Endothelial cell of umbilical vein (primary cell): Measurements from ENCODE around the gene FGR. TPM values are rescaled to one million over a fixed set of nuclear protein-coding genes. Genes with fewer than 3 reads are reported as not detected.

Source experiments
- BruUV-seq: library from RNA; stranded (reverse); fragments of 400-500 nt; replicated peaks from 2 replicates; lab custom pipeline; 2021; lab: Mats Ljungman, UMichigan
- CTCF ChIA-PET: fragments of 300-600, 350-600 bp; sonication (Branson Sonifier 250); formaldehyde crosslinking; loops from one replicate; lab custom pipeline; 2021; ENCODE audit warnings: antibody characterized with exemption, inconsistent platforms; lab: Charles Lee
- POLR2A ChIA-PET: fragments of 300-600, 350-600 bp; sonication (Branson Sonifier 250); formaldehyde crosslinking; loops from one replicate; lab custom pipeline; 2021; ENCODE audit warnings: antibody characterized with exemption, inconsistent platforms; lab: Charles Lee
- DNase-seq: peaks from one replicate; pipeline ENCODE4 v3.0.0-alpha.2; 2011; ENCODE audit warnings: low read depth, low spot score
- FAIRE-seq: peaks from 2 replicates; lab custom pipeline; 2011; peaks lifted over from hg19 to GRCh38; lab: Jason Lieb, UNC
- H2AFZ ChIP-seq: 2 replicates; pipeline ENCODE4 v1.6.0; 2012; ENCODE audit warnings: low read depth, low read length, control low read depth, inconsistent platforms
- H3K27ac ChIP-seq: 2 replicates; pipeline ENCODE4 v1.5.1; 2011; ENCODE audit warnings: low read depth, mild to moderate bottlenecking, control low read depth, low read length, moderate library complexity; ENCODE audit not compliant: insufficient read depth
- H3K27me3 ChIP-seq, 2 experiments: 2 replicates each; pipeline versions ENCODE4 v1.6.0 to v1.6.1; 2011; ENCODE audit warnings: low read length in 2 of 2, mixed read lengths in 1 of 2; ENCODE audit not compliant: control insufficient read depth in 2 of 2, insufficient read depth in 2 of 2
- H3K36me3 ChIP-seq, 2 experiments: 2 replicates in 1 of 2; 3 replicates in 1 of 2; pipeline ENCODE4 v1.5.1; 2011; ENCODE audit warnings: low read length in 2 of 2, mild to moderate bottlenecking in 1 of 2, moderate library complexity in 1 of 2; ENCODE audit not compliant: control insufficient read depth in 2 of 2, insufficient read depth in 2 of 2; ENCODE audit errors: extremely low read depth in 1 of 2
- H3K4me1 ChIP-seq: 3 replicates; pipeline ENCODE4 v1.5.1; 2011; ENCODE audit warnings: mild to moderate bottlenecking, low read length; ENCODE audit not compliant: control insufficient read depth, insufficient read depth; ENCODE audit errors: extremely low read depth
- H3K4me2 ChIP-seq: 2 replicates; pipeline ENCODE4 v1.6.1; 2011; ENCODE audit warnings: low read length, control low read depth, mixed read lengths; ENCODE audit not compliant: insufficient read depth
- H3K4me3 ChIP-seq, 3 experiments: fragments of 200-600 bp in 1 of 3; sonication (generic), shearing (Covaris generic) in 1 of 3; replicated peaks in 1 of 3; 2 replicates each; pipeline ENCODE4 v1.5.1; 2011 to 2016; ENCODE audit warnings: control low read depth in 3 of 3, low read length in 3 of 3, mild to moderate bottlenecking in 2 of 3, inconsistent platforms in 1 of 3, low read depth in 1 of 3, moderate library complexity in 1 of 3; ENCODE audit not compliant: insufficient read depth in 1 of 3
- H3K79me2 ChIP-seq: 2 replicates; pipeline ENCODE4 v1.6.0; 2012; ENCODE audit warnings: low read length, inconsistent platforms; ENCODE audit not compliant: control insufficient read depth, insufficient read depth
- H3K9ac ChIP-seq: replicated peaks from 2 replicates; pipeline ENCODE3; 2011; ENCODE audit warnings: low read length, control low read depth; ENCODE audit not compliant: insufficient read depth; ENCODE audit errors: extremely low read depth
- H3K9me1 ChIP-seq: replicated peaks from 3 replicates; pipeline ENCODE4 v1.6.0; 2011; ENCODE audit warnings: mild to moderate bottlenecking, low read length; ENCODE audit not compliant: control insufficient read depth, insufficient read depth; ENCODE audit errors: extremely low read depth
- H3K9me3 ChIP-seq: replicated peaks from 2 replicates; pipeline ENCODE4 v1.5.1; 2012; ENCODE audit warnings: low read length, inconsistent platforms; ENCODE audit not compliant: control insufficient read depth, insufficient read depth
- H4K20me1 ChIP-seq: replicated peaks from 2 replicates; pipeline ENCODE3; 2011; ENCODE audit warnings: mild to moderate bottlenecking, low read length; ENCODE audit not compliant: control insufficient read depth, insufficient read depth; ENCODE audit errors: extremely low read depth
- CTCF ChIP-seq, 2 donors: IDR thresholded peaks; 1 replicate in 1 of 2; 2 replicates in 1 of 2; pipeline ENCODE4 v1.5.1; 2011; ENCODE audit warnings: low read length in 2 of 2, mild to moderate bottlenecking in 2 of 2, moderate library complexity in 2 of 2, control low read depth in 1 of 2, inconsistent platforms in 1 of 2, low read depth in 1 of 2; ENCODE audit not compliant: insufficient read depth in 1 of 2; ENCODE audit errors: extremely low read depth in 1 of 2
- EZH2 ChIP-seq: IDR thresholded peaks from 2 replicates; pipeline ENCODE4 v1.6.1; 2012; ENCODE audit warnings: borderline replicate concordance, low read depth, mild to moderate bottlenecking, moderate library complexity, low read length, inconsistent platforms; ENCODE audit not compliant: severe bottlenecking
- FOS ChIP-seq: IDR thresholded peaks from 2 replicates; pipeline ENCODE4 v1.6.1; 2011; ENCODE audit warnings: mild to moderate bottlenecking, low read length, moderate library complexity, borderline replicate concordance; ENCODE audit not compliant: insufficient read depth
- GATA2 ChIP-seq: IDR thresholded peaks from 2 replicates; pipeline ENCODE4 v1.7.0; 2011; ENCODE audit warnings: low read depth, mild to moderate bottlenecking, moderate library complexity, mixed read lengths, low read length; ENCODE audit not compliant: insufficient read length, insufficient read depth
- JUN ChIP-seq: IDR thresholded peaks from 2 replicates; pipeline ENCODE4 v1.6.1; 2011; ENCODE audit warnings: borderline replicate concordance, low read depth; ENCODE audit not compliant: insufficient read length, insufficient read depth
- MAX ChIP-seq: IDR thresholded peaks from 2 replicates; pipeline ENCODE4 v1.6.1; 2011; ENCODE audit not compliant: insufficient read depth, insufficient read length
- MYC ChIP-seq: IDR thresholded peaks from one replicate; pipeline ENCODE4 v1.6.1; 2011; ENCODE audit warnings: mild to moderate bottlenecking, low read depth, low read length
- POLR2A ChIP-seq: IDR thresholded peaks from 2 replicates; pipeline ENCODE4 v1.6.1; 2012; ENCODE audit warnings: low read depth, mild to moderate bottlenecking, control low read depth, low read length
- POLR2AphosphoS5 ChIP-seq: IDR thresholded peaks from 2 replicates; pipeline ENCODE4 v1.6.1; 2012; ENCODE audit warnings: low read depth, mild to moderate bottlenecking, control low read depth, low read length, moderate library complexity; ENCODE audit not compliant: insufficient read depth
- dilution Hi-C: fragments of 300-500 bp; cut with MboI; formaldehyde crosslinking; loops from one replicate; pipeline ENCODE4 v1.15.0; 2019; ENCODE audit warnings: low sequenced_read_pairs; ENCODE audit not compliant: extremely low pct_ligation_motif_present
- intact Hi-C: fragments of 100-400 bp; cut with micrococcal nuclease; formaldehyde crosslinking; loops from one replicate; pipeline ENCODE4 v1.10.0; 2022
- polyA plus RNA-seq, 4 experiments: library from polyadenylated mRNA; depleted of rRNA in 3 of 4; stranded (reverse) in 3 of 4; unstranded in 1 of 4; fragments of >200 nt; gene quantifications; 2 replicates each; pipeline versions ENCODE4 v1.2.1 to v1.2.3, GENCODE V29; 2011 to 2012; ENCODE audit warnings: missing spikeins in 1 of 4
- total RNA-seq: library from RNA; stranded (reverse); gene quantifications from 2 replicates; pipeline ENCODE4 v1.2.3, GENCODE V29; 2021

The FGR gene
- total and polyA plus RNA-seq, 2 donors (not counting 3 experiments of a cell fraction or from before 2014, with no cell fraction given): 0.18 TPM; not detected in 1

GRCh38 chr1:27590917-27591508, 44.0 kb downstream of the FGR start:
- no peak overlapping the region for H3K4me2 ChIP-seq
- H2AFZ ChIP-seq: no peak overlapping the region
- no peak overlapping the region for H3K4me3 ChIP-seq
- dilution Hi-C loops: loop anchor here (25.0 kb wide), 1 partner anchor 179 kb away; no protein-coding TSS in a partner anchor
- no peak for TF ChIP-seq CTCF (IDR thresholded peaks at IDR 0.05; ENCODE audit: extremely low read depth in 1 of 2, insufficient read depth in 1 of 2, low read depth in 1 of 2, low read length in 2 of 2)
- H4K20me1 ChIP-seq: no peaks in the 10 kb centered on the region
- DNase-seq: no peak
- no peaks in the 10 kb centered on the region for H3K27me3 ChIP-seq
- ChIA-PET CTCF (interaction anchor here (1.0 to 2.4 kb wide), 7 partner anchors 9 to 34 kb away, joined by 3 to 14 read pairs (median 5); partner anchors contain the start of gene AHDC1), POLR2A (no interaction called here)
- H3K79me2 ChIP-seq: no peaks in the 10 kb centered on the region
- H3K9me3 ChIP-seq: no peaks in the 10 kb centered on the region
- intact Hi-C loops: no loop called here
- no peaks in the 10 kb centered on the region for H3K4me1 ChIP-seq
- no TSS peak for BruUV-seq
- no peak for FAIRE-seq
- peaks cover 0 to 4% of the 10 kb centered on the region in 2 experiments for H3K36me3 ChIP-seq
- no peak overlapping the region for H3K27ac ChIP-seq
- no peak overlapping the region for H3K9ac ChIP-seq
- no peaks in the 10 kb centered on the region for H3K9me1 ChIP-seq

- no peaks in the 10 kb centered on the region for H3K4me1 ChIP-seq
- H3K9me1 ChIP-seq: no peaks in the 10 kb centered on the region
- H3K36me3 ChIP-seq: peaks cover 0 to 4% of the 10 kb centered on the region in 2 experiments
- no peak overlapping the region for H3K27ac ChIP-seq
- no peak overlapping the region for H3K4me3 ChIP-seq
- H3K4me2 ChIP-seq: no peak overlapping the region
- FAIRE-seq: no peak
- CTCF ChIA-PET: interaction anchor here (0.7 to 2.4 kb wide), 6 partner anchors 8 to 33 kb away, joined by 3 to 14 read pairs (median 5); no protein-coding TSS in a partner anchor
- POLR2A ChIA-PET: interaction anchor here (0.5 kb wide), 1 partner anchor 922 kb away, joined by 4 read pairs; no protein-coding TSS in a partner anchor
- no peaks in the 10 kb centered on the region for H3K79me2 ChIP-seq
- TF ChIP-seq MYC (no peak), POLR2A (no peak), MAX (no peak), EZH2 (no peak), JUN (no peak), GATA2 (no peak), FOS (no peak), POLR2AphosphoS5 (no peak), CTCF (IDR thresholded peaks at IDR 0.05; ENCODE audit: extremely low read depth in 1 of 2, insufficient read depth in 1 of 2, low read depth in 1 of 2, low read length in 2 of 2) (no peak)
- no peaks in the 10 kb centered on the region for H4K20me1 ChIP-seq
- H3K9ac ChIP-seq: no peak overlapping the region
- intact Hi-C loops (no loop called here), dilution Hi-C loops (loop anchor here (25.0 kb wide), 1 partner anchor 178 kb away; no protein-coding TSS in a partner anchor)
- no peaks in the 10 kb centered on the region for H3K27me3 ChIP-seq
- H2AFZ ChIP-seq: no peak overlapping the region
- DNase-seq: peak; percentile 47
- no peaks in the 10 kb centered on the region for H3K9me3 ChIP-seq
- BruUV-seq: no TSS peak
Measured at GRCh38 chr1:27589841-27590426, 45.1 kb downstream of the FGR start.
